HUES48 (cell line): ENCODE data around the gene CTXN1.
A peak's percentile ranks its signal among the peaks of the same experiment; 100 is the strongest.
"Not testable (repeated sequence)": the region's sequence is repeated elsewhere in the genome, so short reads cannot be mapped to it uniquely, and the experiment has no call there.

Experiments
- H3K27ac ChIP-seq: one replicate; pipeline ENCODE4 v1.7.0; 2013; ENCODE audit warnings: low read depth, low read length, inconsistent platforms
- H3K27me3 ChIP-seq: 2 replicates; pipeline ENCODE4 v1.6.1; 2013; ENCODE audit warnings: mild to moderate bottlenecking, low read length; ENCODE audit not compliant: control insufficient read depth, insufficient read depth
- H3K36me3 ChIP-seq: 2 replicates; pipeline ENCODE4 v1.6.1; 2013; ENCODE audit warnings: low read length; ENCODE audit not compliant: control insufficient read depth, insufficient read depth
- H3K4me1 ChIP-seq: 2 replicates; pipeline ENCODE4 v1.6.1; 2013; ENCODE audit warnings: mild to moderate bottlenecking, low read length; ENCODE audit not compliant: control insufficient read depth, insufficient read depth
- H3K4me3 ChIP-seq: 2 replicates; pipeline ENCODE4 v1.5.1; 2013; ENCODE audit warnings: mild to moderate bottlenecking, low read depth, low read length
- H3K9ac ChIP-seq: 2 replicates; pipeline ENCODE4 v1.6.1; 2013; ENCODE audit warnings: mild to moderate bottlenecking, low read depth, low read length, moderate library complexity
- H3K9me3 ChIP-seq: 2 replicates; pipeline ENCODE4 v1.6.1; 2013; ENCODE audit warnings: low read length; ENCODE audit not compliant: control insufficient read depth, insufficient read depth

CTXN1 gene

GRCh38 chr19:7894612-7895309 is 31.2 kb downstream of the CTXN1 start:
- Histone ChIP-seq H3K4me3 (no peak overlapping the region), H3K27me3 (no peaks in the 10 kb centered on the region), H3K9ac (no peak overlapping the region), H3K36me3 (peaks cover 7% of the 10 kb centered on the region; the same call in 1 of the 2 replicates), H3K4me1 (no peaks in the 10 kb centered on the region; the same call in 1 of the 2 replicates), H3K27ac (no peak overlapping the region), H3K9me3 (no peaks in the 10 kb centered on the region)

- not testable (repeated sequence) for H3K4me1 ChIP-seq, H3K36me3 ChIP-seq, H3K27me3 ChIP-seq, H3K27ac ChIP-seq, H3K4me3 ChIP-seq, H3K9me3 ChIP-seq, H3K9ac ChIP-seq
These were observed 32.4 kb downstream of the CTXN1 start for GRCh38 chr19:7893362-7894101.

- H3K36me3 ChIP-seq: no peaks in the 10 kb centered on the region
- H3K4me1 ChIP-seq: no peaks in the 10 kb centered on the region
- peak overlapping the region; percentile 70 for H3K4me3 ChIP-seq
- peak overlapping the region; percentile 44; the same call in 1 of the 2 replicates for H3K9ac ChIP-seq
- H3K27me3 ChIP-seq: peaks cover 7% of the 10 kb centered on the region; the same call in 1 of the 2 replicates
- no peak overlapping the region for H3K27ac ChIP-seq
- H3K9me3 ChIP-seq: no peaks in the 10 kb centered on the region
These were observed 37.1 kb downstream of the CTXN1 start for GRCh38 chr19:7888826-7889217.

GRCh38 chr19:7888145-7888825 is 37.6 kb downstream of the CTXN1 start, which contains the start of gene LRRC8E:
Gene LRRC8E (plus strand): TSS chr19:7888510. CDS start chr19:7895604, 7,094 bp downstream.
- Histone ChIP-seq H3K4me3 (peak within 1 kb of the TSS; percentile 70), H3K27me3 (peaks cover 7% of the 10 kb centered on the region; the same call in 1 of the 2 replicates), H3K27ac (no peak within 1 kb of the TSS), H3K36me3 (no peaks in the 10 kb centered on the region), H3K9ac (peak within 1 kb of the TSS; percentile 44; the same call in 1 of the 2 replicates), H3K9me3 (no peaks in the 10 kb centered on the region), H3K4me1 (no peaks in the 10 kb centered on the region)

- no peak overlapping the region for H3K9ac ChIP-seq
- H3K4me1 ChIP-seq: no peaks in the 10 kb centered on the region
- H3K27me3 ChIP-seq: peaks cover 7% of the 10 kb centered on the region; the same call in 1 of the 2 replicates
- H3K36me3 ChIP-seq: no peaks in the 10 kb centered on the region
- H3K4me3 ChIP-seq: no peak overlapping the region
- H3K9me3 ChIP-seq: no peaks in the 10 kb centered on the region
- H3K27ac ChIP-seq: no peak overlapping the region
These were observed 38.4 kb downstream of the CTXN1 start for GRCh38 chr19:7887408-7888144.

GRCh38 chr19:7885818-7886217 is 40.1 kb downstream of the CTXN1 start:
- H3K9me3 ChIP-seq: no peaks in the 10 kb centered on the region
- H3K27ac ChIP-seq: no peak overlapping the region
- H3K4me3 ChIP-seq: no peak overlapping the region
- H3K9ac ChIP-seq: no peak overlapping the region
- H3K4me1 ChIP-seq: no peaks in the 10 kb centered on the region
- H3K27me3 ChIP-seq: peaks cover 7% of the 10 kb centered on the region; the same call in 1 of the 2 replicates
- no peaks in the 10 kb centered on the region for H3K36me3 ChIP-seq

GRCh38 chr19:7883796-7884570 is 42.0 kb downstream of the CTXN1 start:
- no peaks in the 10 kb centered on the region for H3K9me3 ChIP-seq
- no peaks in the 10 kb centered on the region for H3K36me3 ChIP-seq
- no peak overlapping the region for H3K27ac ChIP-seq
- no peaks in the 10 kb centered on the region for H3K4me1 ChIP-seq
- peaks cover 6% of the 10 kb centered on the region; the same call in 1 of the 2 replicates for H3K27me3 ChIP-seq
- H3K4me3 ChIP-seq: no peak overlapping the region
- H3K9ac ChIP-seq: no peak overlapping the region

GRCh38 chr19:7883105-7883504 is 42.8 kb downstream of the CTXN1 start:
- H3K36me3 ChIP-seq: no peaks in the 10 kb centered on the region
- H3K27ac ChIP-seq: no peak overlapping the region
- H3K27me3 ChIP-seq: no peaks in the 10 kb centered on the region
- H3K4me3 ChIP-seq: no peak overlapping the region
- no peaks in the 10 kb centered on the region for H3K9me3 ChIP-seq
- no peak overlapping the region for H3K9ac ChIP-seq
- no peaks in the 10 kb centered on the region for H3K4me1 ChIP-seq

GRCh38 chr19:7881910-7882309 is 44.0 kb downstream of the CTXN1 start:
- H3K4me1 ChIP-seq: no peaks in the 10 kb centered on the region
- no peak overlapping the region for H3K9ac ChIP-seq
- no peak overlapping the region for H3K4me3 ChIP-seq
- H3K36me3 ChIP-seq: no peaks in the 10 kb centered on the region
- no peaks in the 10 kb centered on the region for H3K9me3 ChIP-seq
- H3K27ac ChIP-seq: no peak overlapping the region
- no peaks in the 10 kb centered on the region for H3K27me3 ChIP-seq

GRCh38 chr19:7879836-7880235 is 46.1 kb downstream of the CTXN1 start:
- H3K27me3 ChIP-seq: no peaks in the 10 kb centered on the region
- H3K27ac ChIP-seq: no peak overlapping the region
- H3K36me3 ChIP-seq: no peaks in the 10 kb centered on the region
- no peaks in the 10 kb centered on the region for H3K9me3 ChIP-seq
- no peak overlapping the region for H3K4me3 ChIP-seq
- no peak overlapping the region for H3K9ac ChIP-seq
- no peaks in the 10 kb centered on the region for H3K4me1 ChIP-seq
